HG03558 (cell line): ENCODE measurements around the gene AOPEP.
"Not testable (repeated sequence)": the region's sequence is repeated elsewhere in the genome, so short reads cannot be mapped to it uniquely, and the experiment has no call there.

Source experiments
- ATAC-seq: cut with Tn5 transposase; IDR thresholded peaks from one replicate; pipeline ENCODE4 v1.9.1; 2021; ENCODE audit warnings: moderate number of reproducible peaks; ENCODE audit not compliant: unreplicated experiment; ENCODE audit errors: extremely low read depth

Gene AOPEP

GRCh38 chr9:95018099-95018936, 291.8 kb downstream of the AOPEP start:
- ATAC-seq: no peak

- ATAC-seq: not testable (repeated sequence)
These were observed 294.1 kb downstream of the AOPEP start for GRCh38 chr9:95020644-95021043.

DNA sequence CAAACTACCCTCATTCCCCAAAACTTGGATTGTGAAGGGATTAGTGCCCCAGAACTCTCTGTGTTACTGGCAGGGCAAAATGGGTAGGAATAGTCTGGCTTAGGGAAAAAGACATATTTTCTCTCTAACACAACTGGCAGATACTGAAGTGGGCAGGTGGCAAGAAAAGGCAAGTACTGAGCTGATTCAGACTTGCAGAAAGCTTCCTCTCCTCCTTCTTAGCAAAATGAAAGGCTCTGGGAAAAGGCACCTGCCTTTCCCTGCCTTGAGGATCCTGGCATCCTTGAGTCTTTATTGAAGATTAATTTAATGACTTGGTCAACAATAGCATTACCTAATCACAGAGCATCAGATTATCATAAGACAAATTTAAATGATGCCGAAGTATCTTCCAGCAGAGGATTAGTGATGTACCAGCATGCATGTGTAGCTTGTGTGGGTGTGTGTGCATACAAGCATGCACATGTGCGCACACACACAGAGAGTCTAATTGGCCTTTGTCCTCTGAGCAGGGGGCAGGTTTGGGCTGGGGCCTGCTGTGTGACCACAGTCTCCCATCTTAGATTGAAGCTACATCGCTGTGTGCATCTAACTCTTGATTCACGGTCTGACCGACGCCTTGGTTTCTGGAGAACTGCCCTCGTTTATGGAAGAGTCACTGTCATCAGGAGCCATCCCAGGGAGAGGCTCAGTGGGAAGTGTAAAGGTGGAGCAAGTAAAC, 294.8 kb downstream of the AOPEP start:
- ATAC-seq: no peak

GRCh38 chr9:95022657-95023056, 296.2 kb downstream of the AOPEP start:
- ATAC-seq: no peak

GRCh38 chr9:95023217-95024003, 296.9 kb downstream of the AOPEP start:
- ATAC-seq: no peak

- ATAC-seq: no peak
These were observed 297.7 kb downstream of the AOPEP start for GRCh38 chr9:95024097-95024671.

GRCh38 chr9:95025213-95026147, 299.0 kb downstream of the AOPEP start:
- ATAC-seq: no peak

DNA sequence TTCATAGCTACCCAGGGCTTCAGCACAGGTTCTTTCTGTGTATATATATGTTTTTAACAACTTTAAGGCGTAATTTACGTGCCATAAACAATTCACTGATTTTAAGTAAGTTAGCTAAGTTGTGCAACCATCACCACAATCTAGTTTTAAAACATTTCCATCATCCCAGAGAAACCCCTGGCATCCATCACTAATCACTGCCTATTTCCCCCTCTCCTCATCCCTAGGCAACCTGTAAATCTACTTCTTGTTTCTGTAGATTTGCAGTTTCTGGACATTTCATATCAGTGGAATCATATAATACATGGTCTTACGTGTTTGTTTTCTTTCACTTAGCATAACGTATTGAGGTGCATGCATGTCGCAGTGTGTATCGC, 299.6 kb downstream of the AOPEP start:
- ATAC-seq: no peak

DNA sequence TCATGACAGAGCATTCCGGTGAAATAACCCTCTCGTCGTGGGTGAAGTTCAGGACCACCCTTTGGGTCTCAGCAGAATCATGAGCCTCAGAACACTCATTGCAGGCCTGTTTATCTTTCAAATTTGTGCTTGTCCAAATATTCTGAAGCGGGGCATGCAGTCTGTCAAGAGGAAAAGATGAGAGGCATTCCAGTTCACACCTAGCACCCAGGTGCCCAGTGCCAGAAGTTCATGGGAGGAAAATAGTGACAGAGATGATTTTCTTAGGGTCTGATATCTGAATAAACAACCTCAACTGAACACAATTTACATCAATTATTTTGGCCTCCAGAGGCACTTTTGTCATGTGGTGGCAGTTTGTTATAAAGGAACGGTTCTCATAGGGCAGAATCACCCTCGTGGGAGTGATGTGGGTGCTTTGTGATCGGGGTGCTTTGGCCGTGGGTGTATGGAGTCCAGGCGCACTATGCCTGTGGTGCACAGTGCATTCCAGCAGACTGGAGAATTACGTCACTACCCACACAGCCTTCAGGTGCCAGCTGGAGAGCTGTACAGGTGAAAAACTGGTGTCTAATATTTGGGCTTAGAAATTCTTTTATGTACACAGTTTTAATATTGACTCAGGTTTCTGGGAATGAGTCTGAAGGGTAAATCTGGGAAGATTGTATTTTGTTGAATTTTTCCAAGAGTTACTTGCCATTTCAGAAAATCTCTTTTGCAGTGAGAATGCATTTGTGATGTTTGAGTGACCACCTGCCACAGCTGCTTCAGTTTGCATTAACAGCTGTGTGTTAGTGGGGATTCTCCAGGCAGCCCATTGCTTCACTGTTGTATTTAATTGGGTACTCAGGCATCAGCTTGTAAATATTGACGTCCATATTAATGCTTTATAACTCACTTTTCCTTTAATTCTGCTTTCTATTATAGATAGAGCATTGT, 301.7 kb downstream of the AOPEP start:
- ATAC-seq: no peak

GRCh38 chr9:95028853-95029219, 302.3 kb downstream of the AOPEP start:
- ATAC-seq: no peak

GRCh38 chr9:95029288-95029687, 302.8 kb downstream of the AOPEP start:
- no peak for ATAC-seq

GRCh38 chr9:95029720-95030119, 303.2 kb downstream of the AOPEP start:
- no peak for ATAC-seq

GRCh38 chr9:95030344-95030743, 303.8 kb downstream of the AOPEP start:
- no peak for ATAC-seq

DNA sequence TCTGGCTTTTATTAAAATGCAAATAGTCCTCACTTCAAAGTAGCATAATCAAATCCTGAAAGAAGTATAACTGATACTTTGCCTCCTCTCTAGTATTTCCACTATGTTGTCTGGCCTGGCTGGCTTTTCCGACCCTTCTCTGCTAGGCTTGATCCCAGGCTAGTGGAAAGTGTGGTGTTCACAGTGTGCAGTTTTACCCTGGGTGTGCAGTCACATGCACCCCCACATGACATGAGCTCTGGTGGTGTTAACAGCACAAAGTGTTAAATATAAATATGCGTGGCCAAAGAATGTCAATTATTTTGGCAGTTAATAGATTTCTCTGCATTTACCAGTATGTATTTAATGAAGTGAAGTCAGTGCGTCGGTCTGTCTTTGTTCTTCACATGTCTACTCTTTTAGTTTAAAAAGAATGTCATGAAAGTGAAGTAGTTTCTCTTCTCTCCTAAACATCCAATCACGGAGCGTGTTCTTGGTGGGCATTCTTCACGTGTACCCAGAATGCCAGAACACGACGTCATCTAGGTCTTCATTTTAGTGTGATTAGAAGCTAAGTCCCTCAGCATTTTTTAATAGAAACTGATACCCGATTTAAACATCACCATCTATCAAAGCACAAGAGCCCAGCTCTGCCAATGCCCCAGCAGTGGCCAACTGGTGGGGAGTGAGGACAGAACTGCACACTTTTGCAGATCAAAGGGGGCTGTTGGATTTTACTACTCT, 304.6 kb downstream of the AOPEP start:
- no peak for ATAC-seq

DNA sequence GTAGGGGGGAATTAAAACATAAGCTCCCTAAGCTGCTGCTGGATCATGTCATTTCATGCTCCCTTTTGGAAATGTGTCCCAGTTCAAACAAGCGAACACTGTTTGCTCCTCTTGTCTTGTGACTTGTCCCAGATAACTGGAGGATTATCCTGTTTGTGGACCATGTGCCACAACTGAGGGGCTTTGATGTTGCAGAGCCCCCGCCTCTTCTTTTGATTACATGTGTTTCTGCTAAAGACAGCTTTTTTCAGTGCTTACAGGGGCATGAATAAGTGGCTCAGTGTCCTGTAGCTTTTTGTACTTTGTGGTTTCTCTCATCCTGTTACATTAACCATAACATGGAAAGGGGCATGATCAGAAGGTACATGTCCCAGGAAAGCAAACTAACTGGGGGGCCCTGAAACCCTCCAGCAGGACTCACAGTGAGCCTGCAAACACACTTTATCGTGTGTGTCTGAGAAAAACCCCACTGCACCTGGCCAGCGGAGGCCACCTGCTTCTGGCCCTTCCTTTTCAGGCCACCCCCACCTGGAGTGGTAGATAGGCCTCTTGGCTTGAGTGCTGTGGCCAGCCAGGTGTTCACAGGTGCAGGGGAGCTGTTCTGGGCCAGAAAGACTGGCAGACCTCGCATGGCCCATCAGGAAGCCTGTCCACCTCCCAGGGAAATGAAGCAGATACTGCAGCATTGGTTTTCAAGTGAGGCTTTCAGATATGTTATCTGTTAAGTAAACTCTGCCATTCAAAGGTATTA, 305.4 kb downstream of the AOPEP start:
- no peak for ATAC-seq

DNA sequence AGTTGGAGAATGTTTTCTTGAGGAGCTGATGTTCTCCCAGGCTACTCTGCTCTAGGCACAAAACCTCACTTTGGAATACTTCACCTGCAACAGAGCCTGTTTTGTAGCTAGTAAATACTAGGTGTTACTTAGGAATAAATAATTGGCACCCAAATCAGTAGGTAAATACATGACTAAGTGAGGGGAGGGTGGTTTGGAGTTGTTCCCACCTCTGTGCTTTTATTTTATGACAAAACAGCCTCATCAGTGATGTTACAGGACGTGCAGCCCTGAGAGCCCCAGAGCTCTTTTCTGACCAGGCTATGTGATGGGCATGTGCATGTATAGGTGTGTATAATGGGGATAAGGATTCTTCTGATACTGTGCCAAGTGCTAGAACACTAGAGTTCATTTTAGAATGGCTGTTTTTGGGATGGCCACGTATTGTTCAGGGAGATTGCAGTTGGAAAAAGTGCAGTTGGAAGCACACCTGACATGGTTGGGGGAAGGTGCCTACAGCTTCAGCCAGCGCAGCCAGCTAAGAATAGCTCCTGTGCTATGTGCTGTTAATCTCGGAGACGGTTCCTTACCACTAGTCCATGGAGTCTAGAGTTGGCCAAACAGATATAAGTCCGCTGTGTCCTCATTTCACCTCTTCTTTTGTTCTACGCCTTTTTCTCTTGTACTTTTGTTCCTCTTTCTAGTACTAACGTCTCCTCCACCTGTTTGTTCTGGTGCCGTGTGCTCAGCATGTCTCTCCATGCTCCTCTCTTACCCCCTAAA, 306.3 kb downstream of the AOPEP start:
- ATAC-seq: no peak
